HUES48 (cell line): ENCODE results near the gene ADCY7.

Source experiments
- H3K27ac ChIP-seq: one replicate; pipeline ENCODE4 v1.7.0; 2013; ENCODE audit warnings: low read depth, low read length, inconsistent platforms
- H3K27me3 ChIP-seq: 2 replicates; pipeline ENCODE4 v1.6.1; 2013; ENCODE audit warnings: mild to moderate bottlenecking, low read length; ENCODE audit not compliant: control insufficient read depth, insufficient read depth
- H3K36me3 ChIP-seq: 2 replicates; pipeline ENCODE4 v1.6.1; 2013; ENCODE audit warnings: low read length; ENCODE audit not compliant: control insufficient read depth, insufficient read depth
- H3K4me1 ChIP-seq: 2 replicates; pipeline ENCODE4 v1.6.1; 2013; ENCODE audit warnings: mild to moderate bottlenecking, low read length; ENCODE audit not compliant: control insufficient read depth, insufficient read depth
- H3K4me3 ChIP-seq: 2 replicates; pipeline ENCODE4 v1.5.1; 2013; ENCODE audit warnings: mild to moderate bottlenecking, low read depth, low read length
- H3K9ac ChIP-seq: 2 replicates; pipeline ENCODE4 v1.6.1; 2013; ENCODE audit warnings: mild to moderate bottlenecking, low read depth, low read length, moderate library complexity
- H3K9me3 ChIP-seq: 2 replicates; pipeline ENCODE4 v1.6.1; 2013; ENCODE audit warnings: low read length; ENCODE audit not compliant: control insufficient read depth, insufficient read depth

Gene ADCY7

GRCh38 chr16:50261160-50261706, 5.1 kb upstream of the ADCY7 start:
- H3K9ac ChIP-seq: no peak overlapping the region
- H3K4me1 ChIP-seq: peaks cover 4% of the 10 kb centered on the region; the same call in 1 of the 2 replicates
- H3K9me3 ChIP-seq: no peaks in the 10 kb centered on the region
- no peaks in the 10 kb centered on the region for H3K36me3 ChIP-seq
- no peaks in the 10 kb centered on the region for H3K27me3 ChIP-seq
- no peak overlapping the region for H3K4me3 ChIP-seq
- no peak overlapping the region for H3K27ac ChIP-seq

- Histone ChIP-seq H3K4me1 (peaks cover 8% of the 10 kb centered on the region; the same call in 1 of the 2 replicates), H3K27me3 (no peaks in the 10 kb centered on the region), H3K4me3 (no peak overlapping the region), H3K27ac (no peak overlapping the region), H3K9me3 (no peaks in the 10 kb centered on the region), H3K36me3 (no peaks in the 10 kb centered on the region), H3K9ac (no peak overlapping the region)
Observed at GRCh38 chr16:50261707-50262235, 4.6 kb upstream of the ADCY7 start.

- H3K4me1 ChIP-seq: peaks cover 8% of the 10 kb centered on the region; the same call in 1 of the 2 replicates
- no peak overlapping the region for H3K27ac ChIP-seq
- H3K9ac ChIP-seq: no peak overlapping the region
- H3K4me3 ChIP-seq: no peak overlapping the region
- no peaks in the 10 kb centered on the region for H3K36me3 ChIP-seq
- H3K9me3 ChIP-seq: no peaks in the 10 kb centered on the region
- no peaks in the 10 kb centered on the region for H3K27me3 ChIP-seq
Observed at GRCh38 chr16:50263060-50263909, 3.1 kb upstream of the ADCY7 start.

GRCh38 chr16:50263940-50264929, 2.1 kb upstream of the ADCY7 start:
- H3K9ac ChIP-seq: no peak overlapping the region
- H3K27me3 ChIP-seq: no peaks in the 10 kb centered on the region
- no peaks in the 10 kb centered on the region for H3K36me3 ChIP-seq
- H3K9me3 ChIP-seq: no peaks in the 10 kb centered on the region
- peaks cover 8% of the 10 kb centered on the region; the same call in 1 of the 2 replicates for H3K4me1 ChIP-seq
- no peak overlapping the region for H3K27ac ChIP-seq
- H3K4me3 ChIP-seq: no peak overlapping the region

GRCh38 chr16:50265260-50265659, 1.1 kb upstream of the ADCY7 start:
- Histone ChIP-seq H3K27me3 (no peaks in the 10 kb centered on the region), H3K9me3 (no peaks in the 10 kb centered on the region), H3K36me3 (no peaks in the 10 kb centered on the region), H3K4me3 (no peak overlapping the region), H3K27ac (no peak overlapping the region), H3K4me1 (peaks cover 8% of the 10 kb centered on the region; the same call in 1 of the 2 replicates), H3K9ac (no peak overlapping the region)

- no peak overlapping the region for H3K9ac ChIP-seq
- H3K4me1 ChIP-seq: peaks cover 8% of the 10 kb centered on the region; the same call in 1 of the 2 replicates
- no peaks in the 10 kb centered on the region for H3K36me3 ChIP-seq
- no peak overlapping the region for H3K27ac ChIP-seq
- H3K27me3 ChIP-seq: no peaks in the 10 kb centered on the region
- no peak overlapping the region for H3K4me3 ChIP-seq
- H3K9me3 ChIP-seq: no peaks in the 10 kb centered on the region
Observed at GRCh38 chr16:50265716-50266336, 525 bp upstream of the ADCY7 start.

GRCh38 chr16:50267151-50267631, 840 bp downstream of the ADCY7 start:
- no peaks in the 10 kb centered on the region for H3K9me3 ChIP-seq
- H3K4me3 ChIP-seq: no peak overlapping the region
- peaks cover 8% of the 10 kb centered on the region; the same call in 1 of the 2 replicates for H3K4me1 ChIP-seq
- H3K36me3 ChIP-seq: no peaks in the 10 kb centered on the region
- H3K27ac ChIP-seq: no peak overlapping the region
- no peaks in the 10 kb centered on the region for H3K27me3 ChIP-seq
- H3K9ac ChIP-seq: no peak overlapping the region

- Histone ChIP-seq H3K4me1 (peaks cover 8% of the 10 kb centered on the region; the same call in 1 of the 2 replicates), H3K9me3 (no peaks in the 10 kb centered on the region), H3K4me3 (no peak overlapping the region), H3K9ac (no peak overlapping the region), H3K27me3 (no peaks in the 10 kb centered on the region), H3K27ac (no peak overlapping the region), H3K36me3 (no peaks in the 10 kb centered on the region)
Observed at GRCh38 chr16:50267651-50268050, 1.3 kb downstream of the ADCY7 start.

- no peaks in the 10 kb centered on the region for H3K9me3 ChIP-seq
- no peaks in the 10 kb centered on the region for H3K27me3 ChIP-seq
- no peak overlapping the region for H3K27ac ChIP-seq
- no peak overlapping the region for H3K4me3 ChIP-seq
- peaks cover 8% of the 10 kb centered on the region; the same call in 1 of the 2 replicates for H3K4me1 ChIP-seq
- H3K9ac ChIP-seq: no peak overlapping the region
- H3K36me3 ChIP-seq: no peaks in the 10 kb centered on the region
Observed at GRCh38 chr16:50268352-50268751, 2.0 kb downstream of the ADCY7 start.

GRCh38 chr16:50269061-50269705, 2.8 kb downstream of the ADCY7 start:
- Histone ChIP-seq H3K9me3 (no peaks in the 10 kb centered on the region), H3K4me3 (no peak overlapping the region), H3K4me1 (peaks cover 8% of the 10 kb centered on the region; the same call in 1 of the 2 replicates), H3K36me3 (no peaks in the 10 kb centered on the region), H3K27me3 (no peaks in the 10 kb centered on the region), H3K9ac (no peak overlapping the region), H3K27ac (no peak overlapping the region)
